HCT116 (cell line): Measurements from ENCODE around the gene AGRP. TPM values are rescaled to one million over a fixed set of nuclear protein-coding genes. Genes with fewer than 3 reads are reported as not detected.

Experiments used
- ATAC-seq: fragments of 200-7000 bp; cut with Tn5 transposase; 2 replicates; pipeline ENCODE4 v1.9.1; 2020; ENCODE audit warnings: mild to moderate bottlenecking, moderate library complexity
- BruUV-seq: library from RNA; stranded (reverse); fragments of 400-500 nt; replicated peaks from 2 replicates; lab custom pipeline; 2021; lab: Mats Ljungman, UMichigan
- CTCF ChIA-PET: fragments of 300-600 bp; sonication (Branson Sonifier 250); formaldehyde crosslinking; loops from one replicate; lab custom pipeline; 2021; ENCODE audit warnings: antibody characterized with exemption; lab: Charles Lee
- POLR2A ChIA-PET: fragments of 300-600, 350-600 bp; sonication (Branson Sonifier 250); formaldehyde crosslinking; loops from one replicate; lab custom pipeline; 2021; ENCODE audit warnings: antibody characterized with exemption; lab: Charles Lee
- RAD21 ChIA-PET, 2 experiments: fragments of 300-600 bp; sonication (Branson Sonifier 250); formaldehyde crosslinking; loops; one replicate each; lab custom pipeline; 2023; ENCODE audit warnings: low total read pairs in 2 of 2; ENCODE audit not compliant: uncharacterized antibody in 2 of 2, unreplicated experiment in 2 of 2, low non-redundant PET in 1 of 2; lab: Charles Lee
- DNase-seq: peaks from one replicate; pipeline ENCODE4 v3.0.0-alpha.2; 2010; ENCODE audit warnings: low read depth, low spot score
- H2AFZ ChIP-seq: fragments of 200-600 bp; shearing (Covaris generic), sonication (generic); 2 replicates; pipeline ENCODE4 v1.6.1; 2017; ENCODE audit warnings: low read depth, mixed run types, mixed read lengths, antibody characterized with exemption, low read length; ENCODE audit not compliant: poor library complexity, severe bottlenecking
- H3K27ac ChIP-seq: 2 replicates; pipeline ENCODE4 v1.5.1; 2012; ENCODE audit warnings: low read depth, low read length
- H3K27me3 ChIP-seq: fragments of 200-600 bp; sonication (generic); 2 replicates; pipeline ENCODE4 v1.6.1; 2016; ENCODE audit warnings: mixed run types, low read length, mixed read lengths; ENCODE audit not compliant: insufficient read depth
- H3K36me3 ChIP-seq, 2 experiments: fragments of 200-500 bp in 1 of 2; fragments of 200-600 bp in 1 of 2; sonication (Bioruptor generic) in 1 of 2; sonication (generic) in 1 of 2; 2 replicates each; pipeline versions ENCODE4 v1.5.1 to v1.6.1; 2014 to 2016; ENCODE audit warnings: low read length in 2 of 2, inconsistent platforms in 1 of 2, mixed read lengths in 1 of 2, mixed run types in 1 of 2; ENCODE audit not compliant: insufficient read depth in 2 of 2, control insufficient read depth in 1 of 2
- H3K4me1 ChIP-seq, 2 experiments: fragments of 200-600 bp in 1 of 2; sonication (generic) in 1 of 2; 2 replicates each; pipeline versions ENCODE4 v1.5.1 to v1.6.1; 2012 to 2017; ENCODE audit warnings: low read length in 2 of 2, inconsistent platforms in 1 of 2, mild to moderate bottlenecking in 1 of 2, mixed read lengths in 1 of 2, mixed run types in 1 of 2, moderate library complexity in 1 of 2; ENCODE audit not compliant: insufficient read depth in 2 of 2, control insufficient read depth in 1 of 2
- H3K4me2 ChIP-seq: fragments of 200-600 bp; sonication (generic); 2 replicates; pipeline ENCODE4 v1.6.1; 2017; ENCODE audit warnings: mixed run types, low read length, mixed read lengths
- H3K4me3 ChIP-seq, 2 experiments: fragments of 200-600 bp in 1 of 2; sonication (generic) in 1 of 2; replicated peaks in 1 of 2; 2 replicates each; pipeline ENCODE4 v1.5.1; 2011 to 2016; ENCODE audit warnings: low read length in 2 of 2, control low read depth in 1 of 2, low read depth in 1 of 2, mild to moderate bottlenecking in 1 of 2, mixed read lengths in 1 of 2, mixed run types in 1 of 2
- H3K79me2 ChIP-seq: fragments of 200-600 bp; sonication (generic); 2 replicates; pipeline ENCODE4 v1.6.1; 2017; ENCODE audit warnings: mild to moderate bottlenecking, mixed run types, low read length, moderate library complexity, mixed read lengths; ENCODE audit not compliant: insufficient read depth
- H3K9ac ChIP-seq: fragments of 200-600 bp; sonication (generic); 2 replicates; pipeline ENCODE4 v1.6.1; 2016; ENCODE audit warnings: low read length, mixed read lengths
- H3K9me2 ChIP-seq: fragments of 200-600 bp; sonication (generic), shearing (Covaris generic); 2 replicates; pipeline ENCODE4 v1.6.1; 2017; ENCODE audit warnings: mixed run types, mild to moderate bottlenecking, moderate library complexity; ENCODE audit not compliant: insufficient read depth
- H3K9me3 ChIP-seq, 2 experiments: fragments of 200-500 bp in 1 of 2; fragments of 200-600 bp in 1 of 2; sonication (Bioruptor generic) in 1 of 2; sonication (generic) in 1 of 2; 2 replicates each; pipeline ENCODE4 v1.6.1; 2014 to 2017; ENCODE audit warnings: low read length in 2 of 2, mixed read lengths in 2 of 2, inconsistent platforms in 1 of 2, low read depth in 1 of 2, mild to moderate bottlenecking in 1 of 2, mixed run types in 1 of 2, moderate library complexity in 1 of 2; ENCODE audit not compliant: control insufficient read depth in 1 of 2, insufficient read depth in 1 of 2
- H4K20me1 ChIP-seq: fragments of 200-600 bp; sonication (generic), shearing (Covaris generic); 2 replicates; pipeline ENCODE4 v1.6.1; 2017; ENCODE audit warnings: mixed run types, mild to moderate bottlenecking, moderate library complexity; ENCODE audit not compliant: insufficient read depth
- FOSL1 ChIP-seq: IDR thresholded peaks from 2 replicates; pipeline ENCODE4 v1.6.1; 2012; ENCODE audit warnings: low read depth
- JUND ChIP-seq: IDR thresholded peaks from 2 replicates; pipeline ENCODE4 v1.6.1; 2012
- MAX ChIP-seq: IDR thresholded peaks from 2 replicates; pipeline ENCODE4 v1.6.1; 2012
- POLR2A ChIP-seq: IDR thresholded peaks from 2 replicates; pipeline ENCODE4 v1.7.0; 2011; ENCODE audit warnings: borderline replicate concordance; ENCODE audit not compliant: insufficient read depth, insufficient read length; ENCODE audit errors: extremely low read depth
- POLR2AphosphoS5 ChIP-seq: IDR thresholded peaks from 2 replicates; pipeline ENCODE4 v1.6.1; 2011; ENCODE audit warnings: mild to moderate bottlenecking, low read depth, low read length, moderate library complexity
- RAD21 ChIP-seq: IDR thresholded peaks from 2 replicates; pipeline ENCODE4 v1.6.1; 2012; ENCODE audit warnings: low read depth, mild to moderate bottlenecking
- REST ChIP-seq: IDR thresholded peaks from 2 replicates; pipeline ENCODE4 v1.6.1; 2012; ENCODE audit warnings: low read depth
- SP1 ChIP-seq: IDR thresholded peaks from 2 replicates; pipeline ENCODE4 v1.6.1; 2012; ENCODE audit warnings: low read depth
- SRF ChIP-seq: IDR thresholded peaks from 2 replicates; pipeline ENCODE4 v1.6.1; 2012; ENCODE audit warnings: low read depth
- TCF7L2 ChIP-seq: IDR thresholded peaks from 2 replicates; pipeline ENCODE4 v1.7.0; 2011; ENCODE audit warnings: borderline replicate concordance, inconsistent platforms; ENCODE audit not compliant: insufficient read depth, insufficient read length; ENCODE audit errors: extremely low read depth
- ZBTB33 ChIP-seq: IDR thresholded peaks from 2 replicates; pipeline ENCODE4 v1.6.1; 2011; ENCODE audit warnings: mild to moderate bottlenecking, low read length, moderate library complexity; ENCODE audit not compliant: insufficient replicate concordance; ENCODE audit errors: extremely low read depth
- ZFX ChIP-seq: fragments of 450-650 bp; IDR thresholded peaks from 2 replicates; pipeline ENCODE4 v1.6.1; 2017
- intact Hi-C: fragments of 100-400 bp; cut with micrococcal nuclease; formaldehyde crosslinking; loops from 2 replicates; pipeline ENCODE4 v1.10.0; 2022
- total RNA-seq: library from RNA; stranded (reverse); gene quantifications from one replicate; pipeline ENCODE4 v1.2.1, GENCODE V29; 2021; ENCODE audit not compliant: unreplicated experiment

Gene AGRP
- total RNA-seq, 1 experiment from 2014 or later: not detected

GRCh38 chr16:67528870-67529581, 45.7 kb upstream of the AGRP start:
- Histone ChIP-seq H3K27me3 (no peaks in the 10 kb centered on the region), H3K4me3 (peak overlapping the region; percentile 77 to 91), H3K9me3 (no peaks in the 10 kb centered on the region), H3K79me2 (peaks cover 30% of the 10 kb centered on the region), H3K36me3 (no peaks in the 10 kb centered on the region), H3K9me2 (no peaks in the 10 kb centered on the region), H3K4me1 (peaks cover 17 to 58% of the 10 kb centered on the region in 2 experiments), H3K4me2 (peak overlapping the region; percentile 99), H4K20me1 (no peaks in the 10 kb centered on the region), H3K27ac (peak overlapping the region; percentile 90), H3K9ac (peak overlapping the region; percentile 88), H2AFZ (no peak overlapping the region)
- DNase-seq (no peak), ATAC-seq (peak; percentile 61)
- ChIA-PET POLR2A (no interaction called here), RAD21 (no interaction called here), CTCF (interaction anchor here (1.2 to 5.4 kb wide), 3 partner anchors 8 to 35 kb away, joined by 3 to 37 read pairs (median 5); no protein-coding TSS in a partner anchor)
- no TSS peak for BruUV-seq
- intact Hi-C loops: loop anchor here (10.0 kb wide), 3 partner anchors 276 to 706 kb away; partner anchors contain the start of genes CTRL, ESRP2, PSMB10 and RANBP10
- TF ChIP-seq SRF (no peak), ZBTB33 (no peak), POLR2AphosphoS5 (peak; percentile 68), REST (no peak), POLR2A (peak; percentile 34), ZFX (peak; percentile 96), SP1 (no peak), TCF7L2 (peak; percentile 9), JUND (no peak), RAD21 (no peak), MAX (peak; percentile 50; the same call in 1 of the 2 replicates), FOSL1 (no peak)
